NOMO-1 treated with dmso at 0.1 percent for 144 hours (cell line): ENCODE results near the gene HIVEP2.

ENCODE experiments used
- DNase-seq: peaks from one replicate; lab custom pipeline; 2025; ENCODE audit not compliant: unreplicated experiment; lab: John Stamatoyannopoulos, UW

HIVEP2 gene

GRCh38 chr6:142918339-142919042 lies 26.5 kb downstream of the HIVEP2 start:
- DNase-seq = no peak

- DNase-seq = no peak
Observed at GRCh38 chr6:142916881-142917280, 28.1 kb downstream of the HIVEP2 start.

GRCh38 chr6:142914937-142915697 lies 29.9 kb downstream of the HIVEP2 start:
- no peak for DNase-seq

- no peak for DNase-seq
Observed at GRCh38 chr6:142914369-142914768, 30.6 kb downstream of the HIVEP2 start.

GRCh38 chr6:142913511-142914047 lies 31.4 kb downstream of the HIVEP2 start:
- peak; percentile 80 for DNase-seq

GRCh38 chr6:142913036-142913510 lies 31.9 kb downstream of the HIVEP2 start:
- peak; percentile 24 for DNase-seq

GRCh38 chr6:142912125-142912524 lies 32.9 kb downstream of the HIVEP2 start:
- no peak for DNase-seq

GRCh38 chr6:142911430-142911829 lies 33.5 kb downstream of the HIVEP2 start:
- DNase-seq = no peak

- DNase-seq = no peak
Observed at GRCh38 chr6:142909686-142910085, 35.3 kb downstream of the HIVEP2 start.

GRCh38 chr6:142908235-142908634 lies 36.7 kb downstream of the HIVEP2 start:
- DNase-seq = no peak

GRCh38 chr6:142907544-142907943 lies 37.4 kb downstream of the HIVEP2 start:
- DNase-seq = no peak

- no peak for DNase-seq
Observed at GRCh38 chr6:142906945-142907470, 38.0 kb downstream of the HIVEP2 start.

- DNase-seq = no peak
Observed at GRCh38 chr6:142903812-142904211, 41.2 kb downstream of the HIVEP2 start.

- peak; percentile 34 for DNase-seq
Observed at GRCh38 chr6:142902636-142903053, 42.3 kb downstream of the HIVEP2 start.

GRCh38 chr6:142901611-142902010 lies 43.4 kb downstream of the HIVEP2 start:
- DNase-seq = no peak

GRCh38 chr6:142900227-142900971 lies 44.6 kb downstream of the HIVEP2 start:
- DNase-seq = no peak

- DNase-seq = no peak
Observed at GRCh38 chr6:142898927-142899895, 45.8 kb downstream of the HIVEP2 start.

GRCh38 chr6:142897659-142898058 lies 47.3 kb downstream of the HIVEP2 start:
- DNase-seq = no peak

GRCh38 chr6:142896732-142897131 lies 48.2 kb downstream of the HIVEP2 start:
- DNase-seq = no peak

- DNase-seq = no peak
Observed at GRCh38 chr6:142893088-142893487, 51.9 kb downstream of the HIVEP2 start.
